Dendritic cell treated with granulocyte-macrophage colony-stimulating factor and Interleukin-4, amounts not matched to agents 40 ng/mL and 50 ng/mL, for 4 days (primary cell): ENCODE measurements around the gene VASH2.

Experiments
- H3K27ac Mint-ChIP-seq: one replicate; pipeline ENCODE4 v1.8.0; 2022; ENCODE audit warnings: mild to moderate bottlenecking, mixed read lengths
- H3K27me3 Mint-ChIP-seq: one replicate; pipeline ENCODE4 v1.8.0; 2022; ENCODE audit warnings: mild to moderate bottlenecking, mixed read lengths
- H3K36me3 Mint-ChIP-seq: one replicate; pipeline ENCODE4 v1.8.0; 2022; ENCODE audit warnings: low read depth, mixed read lengths
- H3K4me1 Mint-ChIP-seq: one replicate; pipeline ENCODE4 v1.8.0; 2022; ENCODE audit warnings: low read depth, mixed read lengths
- H3K4me3 Mint-ChIP-seq: one replicate; pipeline ENCODE4 v1.8.0; 2022; ENCODE audit warnings: mild to moderate bottlenecking, moderate library complexity, mixed read lengths
- H3K9me3 Mint-ChIP-seq: one replicate; pipeline ENCODE4 v1.8.0; 2022; ENCODE audit warnings: mixed read lengths
- intact Hi-C: fragments of 100-400 bp; cut with micrococcal nuclease; formaldehyde crosslinking; loops from one replicate; pipeline ENCODE4 v1.15.0; 2022

VASH2 gene

GRCh38 chr1:212917858-212918257 is 32.5 kb upstream of the VASH2 start:
- Mint-ChIP-seq H3K27me3 (peaks cover 48% of the 10 kb centered on the region), H3K4me1 (peaks cover 17% of the 10 kb centered on the region), H3K27ac (no peak overlapping the region), H3K4me3 (no peak overlapping the region), H3K9me3 (no peaks in the 10 kb centered on the region), H3K36me3 (no peaks in the 10 kb centered on the region)
- intact Hi-C loops, result no loop called here

- H3K4me1 Mint-ChIP-seq, result peaks cover 17% of the 10 kb centered on the region
- H3K4me3 Mint-ChIP-seq, result no peak overlapping the region
- H3K9me3 Mint-ChIP-seq, result no peaks in the 10 kb centered on the region
- intact Hi-C loops, result no loop called here
- H3K27ac Mint-ChIP-seq, result no peak overlapping the region
- H3K36me3 Mint-ChIP-seq, result no peaks in the 10 kb centered on the region
- peaks cover 48% of the 10 kb centered on the region for H3K27me3 Mint-ChIP-seq
Measured at GRCh38 chr1:212918824-212919223, 31.5 kb upstream of the VASH2 start.

- Mint-ChIP-seq H3K36me3 (no peaks in the 10 kb centered on the region), H3K9me3 (no peaks in the 10 kb centered on the region), H3K4me3 (no peak overlapping the region), H3K4me1 (peaks cover 17% of the 10 kb centered on the region), H3K27me3 (peaks cover 47% of the 10 kb centered on the region), H3K27ac (no peak overlapping the region)
- intact Hi-C loops, result loop anchor here (2.0 kb wide), 1 partner anchor 75 kb away; no protein-coding TSS in a partner anchor
Measured at GRCh38 chr1:212920246-212920645, 30.1 kb upstream of the VASH2 start.

GRCh38 chr1:212920896-212921295 is 29.4 kb upstream of the VASH2 start:
- H3K4me1 Mint-ChIP-seq, result peaks cover 17% of the 10 kb centered on the region
- no peaks in the 10 kb centered on the region for H3K36me3 Mint-ChIP-seq
- H3K4me3 Mint-ChIP-seq, result no peak overlapping the region
- no peaks in the 10 kb centered on the region for H3K9me3 Mint-ChIP-seq
- no peak overlapping the region for H3K27ac Mint-ChIP-seq
- peaks cover 41% of the 10 kb centered on the region for H3K27me3 Mint-ChIP-seq
- intact Hi-C loops, result loop anchor here (2.0 kb wide), 1 partner anchor 74 kb away; no protein-coding TSS in a partner anchor

GRCh38 chr1:212922016-212922415 is 28.3 kb upstream of the VASH2 start:
- Mint-ChIP-seq H3K4me3 (no peak overlapping the region), H3K9me3 (peaks cover 4% of the 10 kb centered on the region), H3K27ac (no peak overlapping the region), H3K4me1 (peaks cover 7% of the 10 kb centered on the region), H3K36me3 (no peaks in the 10 kb centered on the region), H3K27me3 (peaks cover 35% of the 10 kb centered on the region)
- intact Hi-C loops, result no loop called here

GRCh38 chr1:212926372-212926771 is 24.0 kb upstream of the VASH2 start:
- peaks cover 12% of the 10 kb centered on the region for H3K27me3 Mint-ChIP-seq
- intact Hi-C loops, result no loop called here

GRCh38 chr1:212928323-212929291 is 21.7 kb upstream of the VASH2 start:
- Mint-ChIP-seq H3K36me3 (no peaks in the 10 kb centered on the region), H3K4me3 (no peak overlapping the region), H3K4me1 (peaks cover 6% of the 10 kb centered on the region), H3K27me3 (peaks cover 11% of the 10 kb centered on the region), H3K27ac (no peak overlapping the region), H3K9me3 (peaks cover 5% of the 10 kb centered on the region)
- intact Hi-C loops, result no loop called here

More at GRCh38 chr1:212926372-212926771, 24.0 kb upstream of the VASH2 start:
- Mint-ChIP-seq H3K9me3 (peaks cover 5% of the 10 kb centered on the region), H3K27ac (no peak overlapping the region), H3K36me3 (no peaks in the 10 kb centered on the region), H3K4me1 (peaks cover 6% of the 10 kb centered on the region), H3K4me3 (no peak overlapping the region)

GRCh38 chr1:212930986-212931678 is 19.2 kb upstream of the VASH2 start:
- peaks cover 5% of the 10 kb centered on the region for H3K9me3 Mint-ChIP-seq
- peaks cover 3% of the 10 kb centered on the region for H3K27me3 Mint-ChIP-seq
- H3K27ac Mint-ChIP-seq, result no peak overlapping the region
- H3K4me3 Mint-ChIP-seq, result no peak overlapping the region
- intact Hi-C loops, result no loop called here
- H3K4me1 Mint-ChIP-seq, result no peaks in the 10 kb centered on the region
- H3K36me3 Mint-ChIP-seq, result no peaks in the 10 kb centered on the region

GRCh38 chr1:212933815-212934471 is 16.4 kb upstream of the VASH2 start:
- H3K27ac Mint-ChIP-seq, result no peak overlapping the region
- peaks cover 2% of the 10 kb centered on the region for H3K27me3 Mint-ChIP-seq
- no peaks in the 10 kb centered on the region for H3K4me1 Mint-ChIP-seq
- intact Hi-C loops, result no loop called here
- H3K9me3 Mint-ChIP-seq, result no peaks in the 10 kb centered on the region
- no peak overlapping the region for H3K4me3 Mint-ChIP-seq
- H3K36me3 Mint-ChIP-seq, result no peaks in the 10 kb centered on the region

GRCh38 chr1:212935387-212935981 is 14.9 kb upstream of the VASH2 start:
- no peak overlapping the region for H3K27ac Mint-ChIP-seq
- H3K4me1 Mint-ChIP-seq, result no peaks in the 10 kb centered on the region
- H3K36me3 Mint-ChIP-seq, result no peaks in the 10 kb centered on the region
- peaks cover 2% of the 10 kb centered on the region for H3K27me3 Mint-ChIP-seq
- intact Hi-C loops, result no loop called here
- no peaks in the 10 kb centered on the region for H3K9me3 Mint-ChIP-seq
- no peak overlapping the region for H3K4me3 Mint-ChIP-seq

GRCh38 chr1:212937034-212937433 is 13.3 kb upstream of the VASH2 start:
- no peak overlapping the region for H3K4me3 Mint-ChIP-seq
- H3K9me3 Mint-ChIP-seq, result no peaks in the 10 kb centered on the region
- intact Hi-C loops, result no loop called here
- no peaks in the 10 kb centered on the region for H3K4me1 Mint-ChIP-seq
- no peak overlapping the region for H3K27ac Mint-ChIP-seq
- peaks cover 9% of the 10 kb centered on the region for H3K27me3 Mint-ChIP-seq
- no peaks in the 10 kb centered on the region for H3K36me3 Mint-ChIP-seq

GRCh38 chr1:212938846-212939245 is 11.5 kb upstream of the VASH2 start:
- peaks cover 9% of the 10 kb centered on the region for H3K27me3 Mint-ChIP-seq
- H3K4me3 Mint-ChIP-seq, result no peak overlapping the region
- no peaks in the 10 kb centered on the region for H3K9me3 Mint-ChIP-seq
- H3K36me3 Mint-ChIP-seq, result no peaks in the 10 kb centered on the region
- H3K4me1 Mint-ChIP-seq, result peaks cover 7% of the 10 kb centered on the region
- intact Hi-C loops, result no loop called here
- no peak overlapping the region for H3K27ac Mint-ChIP-seq

- Mint-ChIP-seq H3K27ac (no peak overlapping the region), H3K9me3 (no peaks in the 10 kb centered on the region), H3K27me3 (peaks cover 7% of the 10 kb centered on the region), H3K36me3 (no peaks in the 10 kb centered on the region), H3K4me1 (peaks cover 32% of the 10 kb centered on the region), H3K4me3 (no peak overlapping the region)
- intact Hi-C loops, result no loop called here
Measured at GRCh38 chr1:212941452-212941851, 8.9 kb upstream of the VASH2 start.
